Liver (tissue), 9 donors: Measurements from ENCODE around the gene GOLGA7B. TPM values are rescaled to one million over a fixed set of nuclear protein-coding genes. Genes with fewer than 3 reads are reported as not detected.

Experiments
- DNase-seq: peaks from one replicate; pipeline ENCODE4 v3.0.0-alpha.2; 2017; ENCODE audit warnings: low spot score
- H3K27ac ChIP-seq, 2 donors: one replicate each; pipeline ENCODE4 v1.7.0; 2013; ENCODE audit warnings: inconsistent platforms in 2 of 2, low read length in 2 of 2, control low read depth in 1 of 2, low read depth in 1 of 2, mild to moderate bottlenecking in 1 of 2
- H3K27me3 ChIP-seq, 4 donors: one replicate each; pipeline versions ENCODE4 v1.6.1 to v1.7.0; 2013; ENCODE audit warnings: low read length in 3 of 4, inconsistent platforms in 1 of 4, mild to moderate bottlenecking in 1 of 4, moderate library complexity in 1 of 4; ENCODE audit not compliant: control insufficient read depth in 4 of 4, insufficient read depth in 4 of 4
- H3K36me3 ChIP-seq, 4 donors: one replicate each; pipeline versions ENCODE4 v1.6.1 to v1.7.0; 2013; ENCODE audit warnings: low read length in 3 of 4, mild to moderate bottlenecking in 3 of 4, low read depth in 1 of 4, moderate library complexity in 1 of 4; ENCODE audit not compliant: control insufficient read depth in 4 of 4, insufficient read depth in 3 of 4
- H3K4me1 ChIP-seq, 4 donors: one replicate each; pipeline versions ENCODE4 v1.6.1 to v1.7.0; 2013; ENCODE audit warnings: low read length in 3 of 4, mild to moderate bottlenecking in 3 of 4, moderate library complexity in 1 of 4; ENCODE audit not compliant: control insufficient read depth in 4 of 4, insufficient read depth in 4 of 4
- H3K4me3 ChIP-seq, 3 donors: one replicate each; pipeline versions ENCODE4 v1.6.1 to v1.7.0; 2013; ENCODE audit warnings: low read length in 3 of 3, control low read depth in 1 of 3, low read depth in 1 of 3, mild to moderate bottlenecking in 1 of 3
- H3K9ac ChIP-seq, 2 donors: one replicate each; pipeline ENCODE4 v1.7.0; 2013; ENCODE audit warnings: low read length in 2 of 2, mild to moderate bottlenecking in 2 of 2, moderate library complexity in 2 of 2, control low read depth in 1 of 2, low read depth in 1 of 2
- H3K9me3 ChIP-seq, 4 donors: one replicate each; pipeline versions ENCODE4 v1.6.1 to v1.7.0; 2013; ENCODE audit warnings: low read length in 3 of 4; ENCODE audit not compliant: control insufficient read depth in 4 of 4
- ATF3 ChIP-seq: IDR thresholded peaks from 2 replicates; pipeline ENCODE4 v1.6.1; 2016; ENCODE audit warnings: antibody characterized with exemption
- CTCF ChIP-seq: fragments of 150-350 bp; IDR thresholded peaks from 2 replicates; pipeline ENCODE4 v1.5.1; 2017; ENCODE audit warnings: improper control_type of control experiment, low read depth, low read length; ENCODE audit not compliant: missing input control
- EGR1 ChIP-seq, 2 donors: IDR thresholded peaks; 2 replicates each; pipeline ENCODE4 v1.6.1; 2016 to 2018; ENCODE audit warnings: antibody characterized with exemption in 2 of 2, low read depth in 2 of 2
- FOXA1 ChIP-seq: IDR thresholded peaks from 2 replicates; pipeline ENCODE4 v1.6.1; 2016; ENCODE audit warnings: antibody characterized with exemption
- FOXA2 ChIP-seq: IDR thresholded peaks from 2 replicates; pipeline ENCODE4 v1.6.1; 2016; ENCODE audit warnings: antibody characterized with exemption
- GABPA ChIP-seq, 2 donors: IDR thresholded peaks in 1 of 2; conservative IDR thresholded peaks in 1 of 2; 2 replicates each; pipeline ENCODE4 v1.6.1; 2016; ENCODE audit warnings: antibody characterized with exemption in 2 of 2, mild to moderate bottlenecking in 1 of 2, moderate library complexity in 1 of 2
- HNF4A ChIP-seq, 2 donors: conservative IDR thresholded peaks; 2 replicates each; pipeline ENCODE4 v1.6.1; 2016; ENCODE audit warnings: antibody characterized with exemption in 2 of 2, mild to moderate bottlenecking in 2 of 2
- HNF4G ChIP-seq: IDR thresholded peaks from 2 replicates; pipeline ENCODE4 v1.6.1; 2016; ENCODE audit warnings: antibody characterized with exemption
- JUND ChIP-seq, 2 donors: IDR thresholded peaks; 2 replicates each; pipeline ENCODE4 v1.6.1; 2016; ENCODE audit warnings: antibody characterized with exemption in 2 of 2
- NR2F2 ChIP-seq: IDR thresholded peaks from 2 replicates; pipeline ENCODE4 v1.6.1; 2016; ENCODE audit warnings: antibody characterized with exemption
- RAD21 ChIP-seq, 2 donors: IDR thresholded peaks; 2 replicates each; pipeline ENCODE4 v1.6.1; 2016; ENCODE audit warnings: antibody characterized with exemption in 2 of 2, mild to moderate bottlenecking in 2 of 2
- REST ChIP-seq: IDR thresholded peaks from 2 replicates; pipeline ENCODE4 v1.6.1; 2016; ENCODE audit warnings: antibody characterized with exemption, mild to moderate bottlenecking
- RXRA ChIP-seq, 2 donors: IDR thresholded peaks; 2 replicates each; pipeline ENCODE4 v1.6.1; 2017 to 2018; ENCODE audit warnings: antibody characterized with exemption in 2 of 2, mild to moderate bottlenecking in 1 of 2
- SP1 ChIP-seq: IDR thresholded peaks from 2 replicates; pipeline ENCODE4 v1.6.1; 2018; ENCODE audit warnings: antibody characterized with exemption, mild to moderate bottlenecking
- TAF1 ChIP-seq: conservative IDR thresholded peaks from 2 replicates; pipeline ENCODE4 v1.6.1; 2016; ENCODE audit warnings: antibody characterized with exemption, mild to moderate bottlenecking
- YY1 ChIP-seq: IDR thresholded peaks from 2 replicates; pipeline ENCODE4 v1.6.1; 2016; ENCODE audit warnings: antibody characterized with exemption, mild to moderate bottlenecking
- WGBS: extraction: QIAGEN DNeasy Blood & Tissue Kit; methylation state at CpG from one replicate; pipeline ENCODE4 v1.1.7; 2013; 5-methylcytosine and 5-hydroxymethylcytosine counted together
- polyA plus RNA-seq, 2 donors: library from polyadenylated mRNA; stranded (reverse) in 1 of 2; unstranded in 1 of 2; fragments of 200-250 nt in 1 of 2; fragments of >200 nt in 1 of 2; fragmentation: Nextera tagmentation in 1 of 2; extraction: Ambion mirVana in 1 of 2; gene quantifications; one replicate each; pipeline versions ENCODE4 v1.2.1 to v1.2.3, GENCODE V29; 2013 to 2015
- total RNA-seq, 2 donors: library from RNA; depleted of rRNA; stranded (reverse); fragments of >200 nt; gene quantifications; one replicate each; pipeline ENCODE4 v1.2.3, GENCODE V29; 2014
- TF ChIP-seq, protein P1 (sequence below): IDR thresholded peaks from 2 replicates; pipeline ENCODE4 v1.6.1; 2016; ENCODE audit warnings: antibody characterized with exemption
- TF ChIP-seq, protein P2 (sequence below): IDR thresholded peaks from 2 replicates; pipeline ENCODE4 v1.6.1; 2016; ENCODE audit warnings: antibody characterized with exemption
- donor health status: healthy.
- donor health status: healthy.
- donor health status: healthy.
- donor health status: healthy.
- donor health status: healthy.

Gene GOLGA7B
- total and polyA plus RNA-seq, 4 donors, result 0.05 to 0.63 (median 0.40) TPM

DNA sequence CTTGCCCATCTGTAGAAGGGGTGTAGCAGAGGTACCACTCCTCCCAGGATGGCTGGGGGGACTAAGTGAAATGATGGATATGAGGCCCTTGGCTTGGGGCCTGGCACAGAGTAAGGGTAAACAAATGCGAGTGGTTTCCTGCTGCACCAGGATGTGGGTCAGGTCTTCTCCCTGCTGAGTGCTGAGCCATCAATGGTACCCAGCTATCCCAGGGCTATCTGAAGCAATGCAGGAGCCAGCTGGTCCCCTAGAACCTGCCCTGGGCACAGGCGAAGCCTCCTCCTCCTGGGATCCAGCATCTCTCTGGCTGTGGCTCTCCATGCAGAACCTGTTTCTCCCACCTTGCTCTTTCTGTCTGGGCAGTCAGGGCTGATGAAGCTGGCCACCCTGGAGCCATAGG is 20.9 kb upstream of the GOLGA7B start:
- no peaks in the 10 kb centered on the region for H3K9me3 ChIP-seq
- no peak for DNase-seq
- TF ChIP-seq ATF3 (no peak), TAF1 (no peak), RAD21 (IDR thresholded peaks at IDR 0.05) (no peak), RXRA (IDR thresholded peaks at IDR 0.05) (no peak), JUND (IDR thresholded peaks at IDR 0.05) (no peak), HNF4G (no peak), SP1 (no peak), FOXA2 (no peak), YY1 (no peak), HNF4A (conservative IDR thresholded peaks at IDR 0.05) (no peak), FOXA1 (no peak), CTCF (no peak), REST (no peak), NR2F2 (no peak), GABPA (IDR thresholded peaks at IDR 0.05 in 1 of 2, conservative IDR thresholded peaks at IDR 0.05 in 1 of 2) (no peak), EGR1 (IDR thresholded peaks at IDR 0.05; ENCODE audit: low read depth in 2 of 2) (no peak)
- TF ChIP-seq, protein P1, sequence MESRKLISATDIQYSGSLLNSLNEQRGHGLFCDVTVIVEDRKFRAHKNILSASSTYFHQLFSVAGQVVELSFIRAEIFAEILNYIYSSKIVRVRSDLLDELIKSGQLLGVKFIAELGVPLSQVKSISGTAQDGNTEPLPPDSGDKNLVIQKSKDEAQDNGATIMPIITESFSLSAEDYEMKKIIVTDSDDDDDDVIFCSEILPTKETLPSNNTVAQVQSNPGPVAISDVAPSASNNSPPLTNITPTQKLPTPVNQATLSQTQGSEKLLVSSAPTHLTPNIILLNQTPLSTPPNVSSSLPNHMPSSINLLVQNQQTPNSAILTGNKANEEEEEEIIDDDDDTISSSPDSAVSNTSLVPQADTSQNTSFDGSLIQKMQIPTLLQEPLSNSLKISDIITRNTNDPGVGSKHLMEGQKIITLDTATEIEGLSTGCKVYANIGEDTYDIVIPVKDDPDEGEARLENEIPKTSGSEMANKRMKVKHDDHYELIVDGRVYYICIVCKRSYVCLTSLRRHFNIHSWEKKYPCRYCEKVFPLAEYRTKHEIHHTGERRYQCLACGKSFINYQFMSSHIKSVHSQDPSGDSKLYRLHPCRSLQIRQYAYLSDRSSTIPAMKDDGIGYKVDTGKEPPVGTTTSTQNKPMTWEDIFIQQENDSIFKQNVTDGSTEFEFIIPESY, result no peak
- TF ChIP-seq, protein P2, sequence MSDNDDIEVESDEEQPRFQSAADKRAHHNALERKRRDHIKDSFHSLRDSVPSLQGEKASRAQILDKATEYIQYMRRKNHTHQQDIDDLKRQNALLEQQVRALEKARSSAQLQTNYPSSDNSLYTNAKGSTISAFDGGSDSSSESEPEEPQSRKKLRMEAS, result no peak
- H3K27me3 ChIP-seq, result peaks cover 0 to 5% (median 1%) of the 10 kb centered on the region in 4 donors
- H3K36me3 ChIP-seq, result no peaks in the 10 kb centered on the region
- no peak overlapping the region for H3K27ac ChIP-seq
- H3K4me3 ChIP-seq, result no peak overlapping the region
- no peaks in the 10 kb centered on the region for H3K4me1 ChIP-seq
- no peak overlapping the region for H3K9ac ChIP-seq
- WGBS, result 67% methylated on average over 2 of the region's 2 CpGs
